Breast epithelium (tissue), 4 donors: ENCODE measurements around the gene SIN3B. TPM values are rescaled to one million over a fixed set of nuclear protein-coding genes. Genes with fewer than 3 reads are reported as not detected.

Source experiments
- DNase-seq, 2 donors: peaks; one replicate each; pipeline ENCODE4 v3.0.0-alpha.2; 2019; ENCODE audit warnings: low spot score in 2 of 2
- H3K27ac ChIP-seq, 2 donors: fragments of 200-600 bp; sonication (generic) in 1 of 2; one replicate each; pipeline ENCODE4 v1.5.1; 2016 to 2019; ENCODE audit warnings: mild to moderate bottlenecking in 1 of 2
- H3K27me3 ChIP-seq, 2 donors: fragments of 200-600 bp; sonication (generic) in 1 of 2; one replicate each; pipeline versions ENCODE4 v1.5.1 to v1.6.0; 2017 to 2019; ENCODE audit warnings: control low read depth in 1 of 2, mild to moderate bottlenecking in 1 of 2
- H3K36me3 ChIP-seq: fragments of 200-600 bp; one replicate; pipeline ENCODE4 v1.5.1; 2019
- H3K4me1 ChIP-seq, 2 donors: fragments of 200-600 bp; sonication (generic); one replicate each; pipeline ENCODE4 v1.5.1; 2016 to 2019; ENCODE audit warnings: control low read depth in 1 of 2
- H3K4me3 ChIP-seq, 3 donors: fragments of 200-600 bp; sonication (generic); 1 replicate in 2 of 3; 2 replicates in 1 of 3; pipeline ENCODE4 v1.5.1; 2016 to 2019; ENCODE audit warnings: mild to moderate bottlenecking in 3 of 3, moderate library complexity in 2 of 3
- H3K9me3 ChIP-seq, 2 donors: fragments of 200-600 bp; sonication (generic) in 1 of 2; one replicate each; pipeline ENCODE4 v1.5.1; 2016 to 2019; ENCODE audit warnings: control low read depth in 1 of 2
- CTCF ChIP-seq, 3 donors: fragments of 450-650 bp; IDR thresholded peaks; one replicate each; pipeline ENCODE4 v1.5.1; 2016 to 2017; ENCODE audit warnings: antibody characterized with exemption in 3 of 3, mild to moderate bottlenecking in 3 of 3, moderate library complexity in 3 of 3
- POLR2A ChIP-seq: fragments of 450-650 bp; IDR thresholded peaks from one replicate; pipeline ENCODE4 v1.6.1; 2016; ENCODE audit warnings: antibody characterized with exemption, mild to moderate bottlenecking, moderate library complexity
- POLR2AphosphoS5 ChIP-seq, 3 donors: sonication (generic); formaldehyde crosslinking; IDR thresholded peaks; one replicate each; pipeline ENCODE4 v1.6.1; 2017; ENCODE audit warnings: antibody characterized with exemption in 3 of 3
- intact Hi-C: fragments of 100-400 bp; cut with DNase I; formaldehyde crosslinking; loops from one replicate; pipeline ENCODE4 v1.15.1; 2023; ENCODE audit warnings: low total_unique reads
- total RNA-seq, 3 donors: library from RNA; depleted of rRNA; stranded (reverse); fragments of >200 nt; gene quantifications; one replicate each; pipeline ENCODE4 v1.1.0, GENCODE V29; 2016

Gene SIN3B
- total RNA-seq, 3 donors from 2014 or later = 43.2 to 88.5 (median 48.1) TPM

- no peaks in the 10 kb centered on the region for H3K36me3 ChIP-seq
- DNase-seq = peak in 1 of 2 donors; percentile 17
- TF ChIP-seq CTCF (IDR thresholded peaks at IDR 0.05) (no peak), POLR2AphosphoS5 (IDR thresholded peaks at IDR 0.05) (no peak), POLR2A (no peak)
- intact Hi-C loops = loop anchor here (2.0 kb wide), 1 partner anchor 72 kb away; no protein-coding TSS in a partner anchor
- peaks cover 6% of the 10 kb centered on the region in 2 donors for H3K9me3 ChIP-seq
- H3K4me1 ChIP-seq = no peaks in the 10 kb centered on the region
- no peaks in the 10 kb centered on the region for H3K27me3 ChIP-seq
- no peak overlapping the region for H3K27ac ChIP-seq
- H3K4me3 ChIP-seq = no peak overlapping the region
Measured at GRCh38 chr19:16928916-16929315, 99.7 kb downstream of the SIN3B start.

Other genes starting within 250 kb of the SIN3B start
- gene MED26, start 201.2 kb upstream of the SIN3B start, total RNA-seq = 1 to 10 TPM; 5.6 to 10.0 (median 7.5) TPM
- 100 to 1,000 TPM; 111 to 167 (median 142) TPM for gene SMIM7, start 169.3 kb upstream of the SIN3B start, total RNA-seq
- 1 to 10 TPM; 2.9 to 5.0 (median 3.1) TPM for gene TMEM38A, start 168.3 kb upstream of the SIN3B start, total RNA-seq
- gene NWD1, start 109.6 kb upstream of the SIN3B start, total RNA-seq = 1 to 10 TPM in 1 of 3 donors, under 1 TPM in 1, not detected in 1; 0.33 to 1.6 TPM
- gene F2RL3, start 59.6 kb downstream of the SIN3B start, total RNA-seq = 10 to 100 TPM in 1 of 3 donors, 1 to 10 TPM in 1, under 1 TPM in 1; 0.32 to 27.5 (median 4.2) TPM
- gene CPAMD8, start 197.4 kb downstream of the SIN3B start, total RNA-seq = 10 to 100 TPM in 2 of 3 donors, 1 to 10 TPM in 1; 9.5 to 24.0 (median 20.2) TPM
- gene HAUS8, start 246.1 kb downstream of the SIN3B start, total RNA-seq = 1 to 10 TPM; 5.6 to 6.7 (median 5.8) TPM
- 10 to 100 TPM; 76.0 to 79.5 (median 77.4) TPM for gene MYO9B, start 246.4 kb downstream of the SIN3B start, total RNA-seq